Measurements from ENCODE around the gene MRPL58.
"Not testable (repeated sequence)": the region's sequence is repeated elsewhere in the genome, so short reads cannot be mapped to it uniquely, and the experiment has no call there.

- TF ChIP-seq CTCF (IDR thresholded peaks at IDR 0.05 in 8 of 11, conservative IDR thresholded peaks at IDR 0.05 in 3 of 11); POLR2AphosphoS5 (IDR thresholded peaks at IDR 0.05): not testable (repeated sequence)
Observed at GRCh38 chr17:74969501-74969900, 43.0 kb upstream of the MRPL58 start.
